ENCODE measurements around the gene LILRA6.

GRCh38 chr19:54287456-54287855 is 44.9 kb upstream of the LILRA6 start:
- TF ChIP-seq POLR2A (IDR thresholded peaks at IDR 0.05) (no peak), CTCF (IDR thresholded peaks at IDR 0.05) (no peak)
